ENCODE measurements around the gene ITGB5. TPM values are rescaled to one million over a fixed set of nuclear protein-coding genes. Genes with fewer than 3 reads are reported as not detected.

The ITGB5 gene
- total RNA-seq, 1 experiment from 2014 or later, result 67.2 TPM

DNA sequence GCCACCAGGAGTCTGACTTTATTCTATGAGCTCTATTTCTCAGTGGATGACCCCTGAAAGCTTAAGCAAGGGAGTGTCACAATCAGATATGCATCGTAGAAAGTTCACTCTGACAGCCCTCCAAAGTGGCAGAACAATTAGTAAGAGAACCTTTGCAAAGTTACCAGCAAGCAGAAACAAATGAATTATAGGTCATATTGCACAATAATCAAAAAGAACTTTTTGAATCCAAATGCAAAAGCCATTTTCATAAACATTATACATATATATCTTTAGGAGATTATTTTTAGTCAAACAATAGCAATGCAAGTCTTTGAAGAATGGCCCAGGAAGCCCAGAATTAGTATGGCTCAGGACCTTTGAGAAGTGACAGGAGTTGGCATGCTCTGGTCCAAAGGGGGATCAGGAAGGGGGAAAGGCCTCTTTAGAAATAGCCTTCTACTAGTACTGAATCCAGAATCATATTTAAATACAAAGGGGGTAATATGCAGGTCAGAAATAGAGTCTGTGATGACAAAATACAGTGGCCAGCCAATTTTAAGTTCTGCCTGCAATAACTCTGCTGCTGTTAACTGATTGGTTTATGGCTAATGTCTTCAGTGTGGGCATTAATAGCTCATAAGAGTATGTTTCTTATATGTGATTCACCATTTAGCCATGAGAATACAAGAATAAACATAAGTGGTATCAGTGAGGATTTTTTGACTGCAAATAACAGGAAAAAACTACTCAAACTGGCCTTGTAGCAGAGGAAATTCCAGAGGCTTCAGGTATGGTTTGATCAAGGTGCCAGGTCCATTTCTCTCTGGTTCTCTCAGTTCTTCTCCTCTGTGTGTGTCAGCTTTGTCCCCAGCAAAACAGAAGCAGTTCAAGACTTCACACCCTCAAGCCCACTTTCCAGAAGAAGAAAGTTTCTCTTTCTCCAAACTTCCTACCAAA, 17.0 kb upstream of the ITGB5 start:
- ATAC-seq (no peak), DNase-seq (no peak)
- Histone ChIP-seq H3K9me2 (replicated peaks; ENCODE audit: low read length) (no peaks in the 10 kb centered on the region), H3K4me1 (ENCODE audit: insufficient read depth, low read length) (0 out of 2 replicates have a peak, but pooled peaks cover 3% of the 10 kb centered on the region), H3K27me3 (ENCODE audit: low read length) (no peaks in the 10 kb centered on the region), H3K36me3 (ENCODE audit: low read depth, low read length) (no peaks in the 10 kb centered on the region), H3K9ac (ENCODE audit: low read length) (no peak overlapping the region), H4K20me1 (ENCODE audit: low read length) (no peaks in the 10 kb centered on the region), H2AFZ (ENCODE audit: low read length) (no peak overlapping the region), H3K79me2 (ENCODE audit: low read length) (no peaks in the 10 kb centered on the region), H3F3A (ENCODE audit: low read length, unreplicated experiment) (no peaks in the 10 kb centered on the region), H3K4me3 (ENCODE audit: low read length) (no peak overlapping the region), H3K4me2 (ENCODE audit: low read length) (no peak overlapping the region), H3K27ac (ENCODE audit: low read length) (no peak overlapping the region), H3K9me3 (ENCODE audit: low read length) (no peaks in the 10 kb centered on the region)
- TF ChIP-seq EZH2 (IDR thresholded peaks at IDR 0.05; ENCODE audit: low read length, unreplicated experiment), result no peak
- BruUV-seq (replicated peaks), result no TSS peak
- ChIA-PET CTCF (no interaction called here), POLR2A (ENCODE audit: unreplicated experiment) (no interaction called here)
- intact Hi-C loops (cut with micrococcal nuclease), result no loop called here

DNA sequence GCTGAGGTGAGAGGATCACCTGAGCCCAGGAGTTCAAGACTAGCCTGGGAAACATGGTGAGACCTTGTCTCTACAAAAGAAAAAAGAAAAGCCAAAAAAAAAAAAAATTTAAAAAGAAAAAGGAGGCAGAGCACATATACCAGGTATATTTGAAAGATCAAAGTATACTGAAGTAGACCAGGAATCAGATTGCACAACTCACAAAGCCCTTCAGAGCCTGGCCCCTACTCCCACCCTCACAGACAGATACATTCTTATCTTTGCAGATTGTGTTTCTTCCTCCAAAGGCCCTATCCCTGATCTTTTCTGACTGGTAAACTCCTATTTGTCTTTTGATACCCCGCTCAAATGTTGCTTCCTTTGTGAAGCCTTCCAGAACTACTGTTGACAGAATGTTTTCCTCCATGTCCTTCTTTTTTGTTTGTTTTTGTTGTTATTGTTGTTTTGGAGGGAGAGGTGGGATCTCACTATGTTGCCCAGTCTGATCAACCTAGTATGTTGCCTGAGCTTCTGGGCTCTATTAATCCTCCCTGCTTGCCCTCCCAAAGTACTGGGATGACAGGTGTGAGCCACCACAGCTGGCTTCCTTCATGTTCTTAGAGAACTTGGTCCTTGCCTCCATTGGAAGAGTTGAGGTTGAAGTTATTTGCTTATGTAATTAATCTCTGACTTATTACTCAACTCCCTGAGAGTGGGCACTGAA, 9.8 kb upstream of the ITGB5 start:
- no peaks in the 10 kb centered on the region for H3F3A ChIP-seq (ENCODE audit: low read length, unreplicated experiment)
- no peaks in the 10 kb centered on the region for H3K9me2 ChIP-seq (replicated peaks; ENCODE audit: low read length)
- no peaks in the 10 kb centered on the region for H3K27me3 ChIP-seq (ENCODE audit: low read length)
- 0 out of 2 replicates have a peak, but pooled peaks cover 3% of the 10 kb centered on the region for H3K4me1 ChIP-seq (ENCODE audit: insufficient read depth, low read length)
- H3K4me3 ChIP-seq (ENCODE audit: low read length), result no peak overlapping the region
- TF ChIP-seq, protein P1, sequence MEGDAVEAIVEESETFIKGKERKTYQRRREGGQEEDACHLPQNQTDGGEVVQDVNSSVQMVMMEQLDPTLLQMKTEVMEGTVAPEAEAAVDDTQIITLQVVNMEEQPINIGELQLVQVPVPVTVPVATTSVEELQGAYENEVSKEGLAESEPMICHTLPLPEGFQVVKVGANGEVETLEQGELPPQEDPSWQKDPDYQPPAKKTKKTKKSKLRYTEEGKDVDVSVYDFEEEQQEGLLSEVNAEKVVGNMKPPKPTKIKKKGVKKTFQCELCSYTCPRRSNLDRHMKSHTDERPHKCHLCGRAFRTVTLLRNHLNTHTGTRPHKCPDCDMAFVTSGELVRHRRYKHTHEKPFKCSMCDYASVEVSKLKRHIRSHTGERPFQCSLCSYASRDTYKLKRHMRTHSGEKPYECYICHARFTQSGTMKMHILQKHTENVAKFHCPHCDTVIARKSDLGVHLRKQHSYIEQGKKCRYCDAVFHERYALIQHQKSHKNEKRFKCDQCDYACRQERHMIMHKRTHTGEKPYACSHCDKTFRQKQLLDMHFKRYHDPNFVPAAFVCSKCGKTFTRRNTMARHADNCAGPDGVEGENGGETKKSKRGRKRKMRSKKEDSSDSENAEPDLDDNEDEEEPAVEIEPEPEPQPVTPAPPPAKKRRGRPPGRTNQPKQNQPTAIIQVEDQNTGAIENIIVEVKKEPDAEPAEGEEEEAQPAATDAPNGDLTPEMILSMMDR (conservative IDR thresholded peaks at IDR 0.05; ENCODE audit: low read depth, low read length), result no peak
- TF ChIP-seq EZH2phosphoT487 (IDR thresholded peaks at IDR 0.05; ENCODE audit: borderline replicate concordance, low read length), result no peak
- TF ChIP-seq EZH2 (IDR thresholded peaks at IDR 0.05; ENCODE audit: low read length, unreplicated experiment), result no peak
- intact Hi-C loops (cut with micrococcal nuclease), result no loop called here
- ChIA-PET CTCF (no interaction called here), POLR2A (ENCODE audit: unreplicated experiment) (no interaction called here)
- no peak overlapping the region for H3K4me2 ChIP-seq (ENCODE audit: low read length)
- H4K20me1 ChIP-seq (ENCODE audit: low read length), result no peaks in the 10 kb centered on the region
- no peaks in the 10 kb centered on the region for H3K36me3 ChIP-seq (ENCODE audit: low read depth, low read length)
- H2AFZ ChIP-seq (ENCODE audit: low read length), result no peak overlapping the region
- DNase-seq, result no peak
- no peak overlapping the region for H3K27ac ChIP-seq (ENCODE audit: low read length)
- no peak overlapping the region for H3K9ac ChIP-seq (ENCODE audit: low read length)
- H3K79me2 ChIP-seq (ENCODE audit: low read length), result no peaks in the 10 kb centered on the region
- H3K9me3 ChIP-seq (ENCODE audit: low read length), result no peaks in the 10 kb centered on the region
- no peak for ATAC-seq
- no TSS peak for BruUV-seq (replicated peaks)

- H3K9ac ChIP-seq (ENCODE audit: low read length), result no peak overlapping the region
- no peak overlapping the region for H3K4me3 ChIP-seq (ENCODE audit: low read length)
- H3K9me3 ChIP-seq (ENCODE audit: low read length), result no peaks in the 10 kb centered on the region
- no peak overlapping the region for H3K4me2 ChIP-seq (ENCODE audit: low read length)
- no peaks in the 10 kb centered on the region for H3K36me3 ChIP-seq (ENCODE audit: low read depth, low read length)
- no peaks in the 10 kb centered on the region for H3K9me2 ChIP-seq (replicated peaks; ENCODE audit: low read length)
- no peaks in the 10 kb centered on the region for H3F3A ChIP-seq (ENCODE audit: low read length, unreplicated experiment)
- intact Hi-C loops (cut with micrococcal nuclease), result no loop called here
- ChIA-PET POLR2A (ENCODE audit: unreplicated experiment) (no interaction called here), CTCF (no interaction called here)
- no peak overlapping the region for H2AFZ ChIP-seq (ENCODE audit: low read length)
- DNase-seq (no peak), ATAC-seq (no peak)
- TF ChIP-seq EZH2 (IDR thresholded peaks at IDR 0.05; ENCODE audit: low read length, unreplicated experiment), result no peak
- no peak for TF ChIP-seq EZH2phosphoT487 (IDR thresholded peaks at IDR 0.05; ENCODE audit: borderline replicate concordance, low read length)
- TF ChIP-seq, protein P1 (conservative IDR thresholded peaks at IDR 0.05; ENCODE audit: low read depth, low read length), result no peak
- H4K20me1 ChIP-seq (ENCODE audit: low read length), result no peaks in the 10 kb centered on the region
- no TSS peak for BruUV-seq (replicated peaks)
- 0 out of 2 replicates have a peak, but pooled peaks cover under 1% of the 10 kb centered on the region for H3K4me1 ChIP-seq (ENCODE audit: insufficient read depth, low read length)
- no peak overlapping the region for H3K27ac ChIP-seq (ENCODE audit: low read length)
- H3K79me2 ChIP-seq (ENCODE audit: low read length), result no peaks in the 10 kb centered on the region
- no peaks in the 10 kb centered on the region for H3K27me3 ChIP-seq (ENCODE audit: low read length)
Measured at GRCh38 chr3:124895756-124896155, 8.6 kb upstream of the ITGB5 start.
